GM13976 (cell line): ENCODE results near the gene CPAMD8.
A peak's percentile ranks its signal among the peaks of the same experiment; 100 is the strongest.

Source experiments
- DNase-seq: peaks from one replicate; pipeline ENCODE4 v3.0.0; 2012; ENCODE audit warnings: low spot score
- in situ Hi-C: fragments of 300-500 bp; cut with MboI; formaldehyde crosslinking; loops from one replicate; pipeline ENCODE4 v1.12.0; 2022; ENCODE audit warnings: low sequenced_read_pairs, mixed read lengths, inconsistent platforms; ENCODE audit not compliant: unreplicated experiment
- TF ChIP-seq, protein P1 (sequence below): IDR thresholded peaks from 2 replicates; pipeline ENCODE4 v1.5.1; 2012; ENCODE audit warnings: borderline replicate concordance, mild to moderate bottlenecking; ENCODE audit not compliant: insufficient read depth; ENCODE audit errors: extremely low read depth, missing control alignments, control extremely low read depth

CPAMD8 gene

GRCh38 chr19:17060802-17061201 lies 34.2 kb upstream of the CPAMD8 start:
- TF ChIP-seq, protein P1, sequence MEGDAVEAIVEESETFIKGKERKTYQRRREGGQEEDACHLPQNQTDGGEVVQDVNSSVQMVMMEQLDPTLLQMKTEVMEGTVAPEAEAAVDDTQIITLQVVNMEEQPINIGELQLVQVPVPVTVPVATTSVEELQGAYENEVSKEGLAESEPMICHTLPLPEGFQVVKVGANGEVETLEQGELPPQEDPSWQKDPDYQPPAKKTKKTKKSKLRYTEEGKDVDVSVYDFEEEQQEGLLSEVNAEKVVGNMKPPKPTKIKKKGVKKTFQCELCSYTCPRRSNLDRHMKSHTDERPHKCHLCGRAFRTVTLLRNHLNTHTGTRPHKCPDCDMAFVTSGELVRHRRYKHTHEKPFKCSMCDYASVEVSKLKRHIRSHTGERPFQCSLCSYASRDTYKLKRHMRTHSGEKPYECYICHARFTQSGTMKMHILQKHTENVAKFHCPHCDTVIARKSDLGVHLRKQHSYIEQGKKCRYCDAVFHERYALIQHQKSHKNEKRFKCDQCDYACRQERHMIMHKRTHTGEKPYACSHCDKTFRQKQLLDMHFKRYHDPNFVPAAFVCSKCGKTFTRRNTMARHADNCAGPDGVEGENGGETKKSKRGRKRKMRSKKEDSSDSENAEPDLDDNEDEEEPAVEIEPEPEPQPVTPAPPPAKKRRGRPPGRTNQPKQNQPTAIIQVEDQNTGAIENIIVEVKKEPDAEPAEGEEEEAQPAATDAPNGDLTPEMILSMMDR: no peak
- no peak for DNase-seq
- in situ Hi-C loops: loop anchor here (10.0 to 25.0 kb wide), 2 partner anchors 176 to 224 kb away; partner anchors contain the start of genes ANKLE1, NR2F6 and OCEL1

DNA sequence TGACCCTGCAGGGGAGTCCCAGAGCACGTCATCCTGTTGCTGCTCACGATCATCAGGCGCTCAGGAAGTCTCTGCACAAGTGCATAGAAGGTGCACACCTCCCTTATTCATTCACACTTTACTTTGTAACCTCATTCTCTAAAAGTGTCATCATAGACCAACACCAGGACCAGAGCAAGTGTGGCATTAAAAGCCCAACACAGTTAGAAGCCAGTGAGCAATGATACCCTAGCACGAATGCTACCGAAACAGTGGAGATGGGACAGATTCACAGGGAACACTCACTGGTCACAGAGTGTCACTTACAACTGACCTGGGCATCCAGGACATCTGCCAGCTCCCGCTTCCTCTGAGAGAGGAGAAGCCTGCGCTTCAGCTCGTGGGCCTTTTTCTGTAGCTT lies 31.6 kb upstream of the CPAMD8 start:
- TF ChIP-seq, protein P1: no peak
- DNase-seq: no peak
- in situ Hi-C loops: loop anchor here (25.0 kb wide), 1 partner anchor 179 kb away; the partner anchor contains the start of genes NR2F6 and OCEL1

GRCh38 chr19:17055636-17056035 lies 29.0 kb upstream of the CPAMD8 start:
- no peak for DNase-seq
- TF ChIP-seq, protein P1: no peak
- in situ Hi-C loops: loop anchor here (25.0 kb wide), 1 partner anchor 182 kb away; the partner anchor contains the start of genes NR2F6 and OCEL1

GRCh38 chr19:17054746-17055145 lies 28.1 kb upstream of the CPAMD8 start:
- in situ Hi-C loops: loop anchor here (25.0 kb wide), 1 partner anchor 183 kb away; the partner anchor contains the start of genes NR2F6 and OCEL1
- TF ChIP-seq, protein P1: no peak
- no peak for DNase-seq

GRCh38 chr19:17052439-17052838 lies 25.8 kb upstream of the CPAMD8 start:
- DNase-seq: no peak
- in situ Hi-C loops: loop anchor here (25.0 kb wide), 1 partner anchor 185 kb away; the partner anchor contains the start of genes NR2F6 and OCEL1
- TF ChIP-seq, protein P1: peak; percentile 14

DNA sequence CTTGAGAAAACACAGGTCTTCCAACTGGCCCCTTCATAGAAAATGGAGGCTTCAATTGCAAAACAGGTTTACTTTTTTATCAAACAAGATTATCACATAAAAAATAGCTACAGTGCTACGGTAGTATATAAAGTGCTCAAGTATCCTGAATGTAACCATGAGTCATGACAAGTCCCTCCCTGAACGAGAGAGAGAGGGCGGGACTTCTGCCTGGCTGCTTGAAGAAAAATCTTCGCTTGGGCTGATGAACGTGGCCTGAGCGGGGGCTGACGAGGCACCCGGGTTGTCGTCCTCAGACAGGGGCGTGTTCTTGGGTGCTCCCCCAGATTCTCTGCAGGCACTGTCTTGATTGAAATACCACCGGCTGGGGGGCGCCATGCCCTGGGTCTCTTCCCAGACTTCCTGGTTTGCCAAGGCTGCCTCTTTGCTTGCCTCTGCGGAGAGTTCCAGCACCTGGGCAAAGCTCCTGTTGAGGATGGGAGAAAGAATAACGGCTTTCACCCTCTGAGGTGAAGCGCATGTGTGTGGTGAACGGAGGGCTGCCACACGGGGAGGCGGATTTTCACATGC lies 23.2 kb upstream of the CPAMD8 start:
- no peak for DNase-seq

More for the DNA sequence above, 23.2 kb upstream of the CPAMD8 start:
- in situ Hi-C loops: loop anchor here (25.0 kb wide), 1 partner anchor 188 kb away; the partner anchor contains the start of genes NR2F6 and OCEL1
- TF ChIP-seq, protein P1: no peak
